GM18505 (cell line): ENCODE measurements around the gene SGSM2.

Source experiments
- ATAC-seq: cut with Tn5 transposase; IDR thresholded peaks from one replicate; pipeline ENCODE4 v1.9.1; 2021; ENCODE audit not compliant: unreplicated experiment
- POLR2A ChIP-seq: IDR thresholded peaks from 4 replicates; pipeline ENCODE4 v1.6.1; 2011; ENCODE audit warnings: borderline replicate concordance; ENCODE audit not compliant: insufficient read depth, insufficient read length; ENCODE audit errors: extremely low read depth

The SGSM2 gene

DNA sequence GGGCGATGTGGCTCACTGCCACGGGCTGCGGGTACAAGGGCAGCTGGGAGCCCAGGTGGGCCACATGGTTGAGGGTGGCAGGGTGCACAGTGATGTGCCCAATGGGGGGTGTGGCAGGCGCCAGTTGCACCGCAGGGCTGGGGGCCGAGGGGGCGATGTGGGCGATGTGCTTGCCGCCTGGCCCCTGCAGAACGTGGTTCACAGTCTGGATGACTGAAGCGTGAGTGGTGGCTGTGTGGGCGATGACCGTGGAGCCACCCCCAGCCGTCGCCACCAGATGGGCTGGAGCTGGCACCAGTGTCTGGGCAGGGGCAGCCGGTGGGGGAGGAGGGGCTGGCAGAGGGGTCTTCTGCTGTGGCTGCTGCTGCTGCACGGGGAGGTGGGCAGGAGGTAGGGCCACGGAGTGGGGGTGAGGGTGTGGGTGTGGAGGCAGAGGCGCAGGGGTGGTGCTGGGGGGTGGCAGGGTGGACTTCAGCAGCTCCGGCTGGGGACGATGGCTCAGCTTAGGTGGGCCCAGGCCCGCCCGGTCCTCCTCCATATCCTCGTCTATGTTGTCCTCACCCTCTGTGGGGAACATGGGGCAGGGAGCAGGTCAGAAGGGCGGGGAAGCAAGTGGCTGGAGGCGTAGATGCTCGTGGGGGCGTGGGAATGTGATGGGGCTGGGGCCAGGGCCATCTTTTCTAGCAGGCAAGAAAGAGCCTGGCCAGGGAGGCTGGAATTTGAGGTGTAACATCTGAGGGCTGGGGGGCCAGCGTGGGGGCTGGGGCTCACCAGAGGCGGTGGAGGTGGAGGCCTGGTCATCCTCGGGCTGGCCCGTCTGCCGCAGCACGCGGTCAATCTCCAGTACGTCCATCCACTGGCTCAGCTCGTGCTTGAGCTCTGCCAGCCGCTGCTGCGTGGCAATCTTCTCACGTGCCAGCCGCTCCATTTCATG, 50.1 kb downstream of the SGSM2 start:
- TF ChIP-seq POLR2A = no peak
- ATAC-seq = no peak

DNA sequence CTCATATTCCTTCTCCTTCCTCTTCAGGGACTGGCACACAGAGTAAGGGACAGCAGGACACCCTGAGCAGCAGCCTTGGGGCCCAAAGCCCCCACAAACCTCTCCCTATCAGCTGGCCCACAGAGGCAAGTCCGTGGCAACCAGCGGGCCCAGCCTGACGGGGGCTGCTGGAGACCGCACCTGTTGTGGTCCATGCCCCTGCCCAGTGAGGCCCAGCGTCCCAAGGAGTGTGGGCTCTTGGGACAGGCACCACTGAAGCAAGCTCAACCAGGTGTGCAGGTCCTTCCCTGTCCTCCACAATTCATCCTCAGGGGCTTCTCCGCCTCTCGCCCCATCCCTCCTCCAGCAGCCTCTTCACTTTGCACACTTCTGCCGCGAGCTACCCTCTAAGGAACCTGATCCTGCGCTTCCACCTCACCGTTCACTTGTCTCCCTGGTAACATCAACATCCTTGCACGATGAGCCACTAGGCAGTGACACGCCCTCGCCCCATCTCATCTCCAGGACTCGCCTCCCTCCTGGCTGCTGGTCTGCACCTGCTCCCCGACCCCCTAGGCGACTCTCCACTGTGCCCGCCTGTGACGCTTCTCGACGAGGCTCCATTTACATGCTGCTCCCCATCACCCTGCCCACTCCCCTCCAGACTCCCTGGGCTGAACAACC, 50.9 kb downstream of the SGSM2 start:
- TF ChIP-seq POLR2A = no peak
- no peak for ATAC-seq

DNA sequence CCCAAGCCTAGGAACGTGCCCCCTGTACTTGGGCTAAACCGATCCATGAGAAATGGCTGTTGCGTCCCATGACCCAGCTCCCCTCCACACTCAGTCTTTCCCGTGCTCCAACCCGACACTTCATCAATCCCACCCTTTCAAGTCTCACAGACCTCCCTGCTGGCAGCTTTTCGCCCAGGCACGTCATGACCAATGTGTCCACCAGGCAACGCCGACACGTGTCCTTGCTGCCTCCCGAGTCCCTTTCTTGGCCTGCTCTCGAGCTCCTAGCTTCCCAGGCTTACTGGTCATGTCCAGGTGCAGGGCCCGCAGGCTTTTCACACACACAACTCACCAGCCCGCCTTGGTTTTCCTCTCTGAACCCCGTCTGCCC, 51.4 kb downstream of the SGSM2 start:
- TF ChIP-seq POLR2A = no peak
- no peak for ATAC-seq

DNA sequence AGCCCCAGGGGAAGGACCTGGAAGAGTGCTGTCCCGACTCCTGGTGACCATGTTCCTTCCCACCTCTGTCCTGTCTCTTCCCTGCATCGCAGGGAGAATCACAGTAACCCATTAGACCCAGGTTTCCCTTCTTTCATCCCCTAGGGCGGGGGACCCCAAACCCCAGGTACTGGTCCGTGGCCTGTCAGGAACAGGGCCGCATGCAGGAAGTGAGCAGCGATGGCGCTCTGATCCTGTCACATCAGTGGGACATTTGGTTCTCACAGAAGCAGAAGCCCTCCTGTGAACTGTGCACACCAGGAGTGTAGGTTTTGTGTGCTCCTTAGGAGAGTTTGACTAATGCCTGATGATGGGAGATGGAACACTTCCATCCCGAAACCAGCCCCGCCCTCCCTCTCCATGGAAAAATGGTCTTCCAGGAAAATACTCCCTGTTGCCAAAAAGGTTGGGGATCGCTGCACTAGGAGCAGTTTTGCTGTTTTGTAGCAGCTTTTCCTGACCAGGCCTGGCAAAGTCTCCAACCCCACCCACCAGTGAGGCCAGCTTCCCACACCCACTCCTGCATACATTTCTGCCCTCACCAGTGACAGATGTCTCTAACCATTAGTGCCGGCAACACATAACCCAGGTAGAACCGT, 53.0 kb downstream of the SGSM2 start:
- ATAC-seq = no peak
- no peak for TF ChIP-seq POLR2A

DNA sequence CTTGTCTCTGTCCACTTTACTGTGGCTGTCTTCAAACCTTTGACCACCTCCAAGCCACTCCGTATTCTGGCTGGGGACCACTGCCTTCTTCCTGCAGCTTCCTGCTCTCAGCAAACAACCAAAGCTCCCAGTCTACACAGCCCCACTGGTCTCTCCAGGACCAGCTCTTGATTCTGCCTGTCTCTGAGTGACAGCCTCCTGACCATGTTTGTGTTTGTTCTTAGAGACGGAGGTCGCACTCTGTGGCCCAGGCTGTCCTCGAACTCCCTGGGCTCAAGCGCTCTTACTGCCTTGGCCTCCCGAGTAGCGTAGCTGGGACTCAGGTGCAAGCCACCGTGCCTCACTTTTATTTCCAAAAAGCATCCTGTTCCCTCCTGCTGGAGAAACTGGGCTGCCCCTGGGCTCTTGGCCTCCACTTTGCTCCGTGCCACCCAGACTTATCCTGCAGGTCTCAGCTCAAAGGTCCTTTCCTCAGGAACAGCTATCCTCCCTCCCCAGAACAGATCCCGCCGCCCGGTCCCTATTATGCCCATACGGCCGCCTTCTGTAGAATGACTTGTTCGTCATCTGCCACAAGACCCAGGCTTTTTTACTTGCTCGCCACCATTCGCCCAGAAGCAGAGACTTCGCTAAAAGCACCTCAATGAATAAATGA, 54.4 kb downstream of the SGSM2 start:
- no peak for ATAC-seq
- no peak for TF ChIP-seq POLR2A

GRCh38 chr17:2392252-2393173, 55.2 kb downstream of the SGSM2 start:
- TF ChIP-seq POLR2A = peak; percentile 67
- peak; percentile 49 for ATAC-seq

DNA sequence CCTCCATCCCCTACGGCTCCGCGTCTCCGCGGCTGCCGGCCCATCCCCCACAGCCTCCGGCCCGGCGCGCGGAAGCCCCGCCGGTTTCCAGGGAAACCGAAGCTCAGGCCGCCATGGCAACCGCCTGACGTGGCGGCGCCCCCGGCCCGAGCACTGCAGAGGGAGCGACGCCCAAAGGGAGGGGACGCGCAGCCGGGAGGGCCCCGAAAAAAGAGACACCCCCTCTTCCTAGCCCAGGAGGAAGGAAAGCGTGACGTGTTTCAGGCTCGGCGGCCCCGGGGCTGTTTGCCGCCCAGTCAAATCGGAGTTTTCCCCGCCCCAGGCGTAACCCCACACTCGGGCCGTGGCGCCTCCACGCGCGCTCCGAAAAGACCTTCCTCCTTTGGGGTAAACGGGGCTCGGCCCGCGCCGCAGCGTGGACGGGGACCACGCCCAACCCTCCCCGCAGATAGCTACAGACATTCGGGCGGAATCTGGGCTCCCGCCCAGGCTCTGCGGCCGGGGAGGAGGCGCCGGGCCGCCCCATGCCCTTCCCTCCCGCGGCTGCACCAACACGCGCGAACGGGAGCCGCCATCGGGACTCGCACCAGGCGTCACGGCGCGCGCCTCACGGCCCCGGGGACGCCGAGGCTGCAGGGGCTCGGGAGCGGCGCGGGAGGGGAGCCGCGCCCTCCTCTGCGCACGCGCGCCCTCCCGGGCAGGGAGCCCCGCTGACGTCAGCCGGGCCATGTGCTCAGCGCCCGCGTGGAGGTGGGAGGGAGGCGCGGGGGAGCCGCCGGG, 56.1 kb downstream of the SGSM2 start:
- no peak for TF ChIP-seq POLR2A
- peak; percentile 43 for ATAC-seq

- TF ChIP-seq POLR2A = no peak
- no peak for ATAC-seq
Measured at GRCh38 chr17:2393954-2394749, 56.9 kb downstream of the SGSM2 start.

GRCh38 chr17:2394775-2395201, 57.5 kb downstream of the SGSM2 start:
- no peak for ATAC-seq
- TF ChIP-seq POLR2A = no peak

DNA sequence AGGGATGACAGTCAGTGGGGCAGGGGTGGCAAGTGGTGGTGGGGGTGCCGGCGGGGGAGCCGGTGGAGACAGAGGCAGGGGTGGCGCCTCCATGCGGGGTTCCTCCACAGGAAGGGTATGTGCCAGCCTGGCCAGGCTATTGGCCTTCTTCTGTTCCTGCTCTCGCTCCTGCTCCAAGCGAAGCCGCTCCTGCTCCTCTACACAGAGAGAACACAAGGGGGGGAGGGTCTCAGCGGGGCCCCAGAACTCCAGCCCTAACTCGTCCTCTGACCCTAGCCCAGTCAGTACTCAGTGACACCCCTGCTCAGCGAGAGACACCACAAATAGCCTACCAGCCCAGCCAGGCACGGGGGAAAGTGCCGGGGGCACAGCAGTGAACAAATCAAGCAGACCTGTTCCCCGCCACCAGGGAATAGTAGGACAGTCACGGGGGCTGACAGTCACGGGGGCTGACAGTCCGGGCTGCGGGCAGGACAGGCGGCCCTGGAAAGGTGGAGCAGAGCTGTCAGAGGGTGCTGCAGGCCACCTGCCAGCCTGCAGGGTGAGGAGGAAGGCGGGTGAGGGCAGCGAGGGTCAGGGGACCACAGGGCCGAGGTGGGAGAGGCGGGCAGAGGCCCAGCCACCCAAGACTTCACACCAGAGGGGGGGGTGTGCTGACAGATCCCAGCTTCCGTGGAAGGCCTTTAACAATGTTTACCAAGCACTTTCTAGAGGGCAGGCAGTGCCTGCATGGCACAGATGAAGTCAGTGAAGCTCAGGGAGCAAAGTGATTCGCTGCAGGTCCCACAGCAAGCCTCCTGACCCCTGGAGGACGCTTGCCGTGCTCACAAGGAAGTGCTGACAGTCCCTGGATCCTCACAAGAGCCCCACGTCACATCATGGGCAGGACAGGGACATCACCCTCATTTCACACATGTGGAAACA, 58.2 kb downstream of the SGSM2 start:
- TF ChIP-seq POLR2A = no peak
- ATAC-seq = no peak
